K562 (cell line): ENCODE measurements around the gene CPSF4. TPM values are rescaled to one million over a fixed set of nuclear protein-coding genes. Genes with fewer than 3 reads are reported as not detected.

Experiments used
- ATAC-seq: fragments of 200-7000 bp; cut with Tn5 transposase; 3 replicates; pipeline ENCODE4 v1.9.1; 2020; ENCODE audit warnings: moderate library complexity
- BruUV-seq: library from RNA; stranded (reverse); fragments of 400-500 nt; replicated peaks from 2 replicates; lab custom pipeline; 2021; lab: Mats Ljungman, UMichigan
- CTCF ChIA-PET: fragments of 300-600 bp; formaldehyde crosslinking; extraction: SDS; loops from one replicate; lab custom pipeline; 2021; ENCODE audit warnings: low intra/inter-chr PET ratio; lab: Yijun Ruan, JAX
- POLR2A ChIA-PET: fragments of 300-600, 350-650 bp; sonication (Branson Sonifier 250); formaldehyde crosslinking; extraction: SDS; loops from one replicate; lab custom pipeline; 2021; ENCODE audit warnings: antibody characterized with exemption, inconsistent platforms; lab: Yijun Ruan, JAX
- DNase-seq, 4 experiments: peaks; one replicate each; pipeline versions ENCODE4 v3.0.0 to v3.0.0-alpha.2; 2011 to 2018; ENCODE audit warnings: low spot score in 3 of 4, mixed read lengths in 3 of 4; ENCODE audit errors: extremely low read depth in 1 of 4
- FAIRE-seq: peaks from 2 replicates; lab custom pipeline; 2011; peaks lifted over from hg19 to GRCh38; lab: Jason Lieb, UNC
- H2AFZ ChIP-seq: 2 replicates; pipeline ENCODE4 v1.6.0; 2011; ENCODE audit warnings: low read depth, low read length, control low read depth, inconsistent platforms
- H3K27ac ChIP-seq: fragments of 200-600 bp; 3 replicates; pipeline ENCODE4 v1.8.0; 2011; ENCODE audit warnings: low read depth, mild to moderate bottlenecking, control low read depth, inconsistent platforms, low read length, moderate library complexity, mixed read lengths; ENCODE audit errors: extremely low read depth
- H3K27me3 ChIP-seq, 2 experiments: fragments of 300-600 bp in 1 of 2; 2 replicates in 1 of 2; 3 replicates in 1 of 2; pipeline versions ENCODE4 v1.6.0 to v1.8.0; 2011; ENCODE audit warnings: inconsistent platforms in 2 of 2, low read length in 2 of 2, mild to moderate bottlenecking in 1 of 2, mixed read lengths in 1 of 2, moderate library complexity in 1 of 2; ENCODE audit not compliant: control insufficient read depth in 2 of 2, insufficient read depth in 2 of 2
- H3K36me3 ChIP-seq: fragments of 300-600 bp; 3 replicates; pipeline ENCODE4 v1.8.0; 2011; ENCODE audit warnings: mild to moderate bottlenecking, low read length, inconsistent platforms; ENCODE audit not compliant: control insufficient read depth, insufficient read depth
- H3K4me1 ChIP-seq, 2 experiments: fragments of 200-600 bp in 1 of 2; replicated peaks in 1 of 2; 2 replicates in 1 of 2; 3 replicates in 1 of 2; pipeline versions ENCODE4 v1.5.1 to v1.8.0; 2011; ENCODE audit warnings: inconsistent platforms in 2 of 2, low read length in 2 of 2, mild to moderate bottlenecking in 1 of 2, mixed read lengths in 1 of 2, moderate library complexity in 1 of 2; ENCODE audit not compliant: control insufficient read depth in 2 of 2, insufficient read depth in 2 of 2
- H3K4me2 ChIP-seq: 2 replicates; pipeline ENCODE4 v1.6.1; 2011; ENCODE audit warnings: low read length, control low read depth, inconsistent platforms, mixed read lengths; ENCODE audit not compliant: insufficient read depth
- H3K4me3 ChIP-seq: fragments of 200-600 bp; sonication (generic), shearing (Covaris generic); 2 replicates; pipeline ENCODE4 v1.5.1; 2016; ENCODE audit warnings: control low read depth, inconsistent platforms
- H3K79me2 ChIP-seq: fragments of 200-600 bp; 3 replicates; pipeline ENCODE4 v1.8.0; 2011; ENCODE audit warnings: low read length, inconsistent platforms; ENCODE audit not compliant: control insufficient read depth, insufficient read depth
- H3K9ac ChIP-seq, 2 experiments: 2 replicates each; pipeline versions ENCODE4 v1.6.0 to v1.6.1; 2011; ENCODE audit warnings: low read depth in 2 of 2, low read length in 2 of 2, control low read depth in 1 of 2, inconsistent platforms in 1 of 2, mild to moderate bottlenecking in 1 of 2, mixed read lengths in 1 of 2; ENCODE audit not compliant: insufficient read depth in 1 of 2
- H3K9me1 ChIP-seq: one replicate; pipeline ENCODE4 v1.6.0; 2011; ENCODE audit warnings: inconsistent platforms, mild to moderate bottlenecking, low read length, moderate library complexity; ENCODE audit not compliant: control insufficient read depth, insufficient read depth
- H3K9me3 ChIP-seq: replicated peaks from 2 replicates; pipeline ENCODE4 v1.5.1; 2011; ENCODE audit warnings: low read depth, low read length, inconsistent platforms; ENCODE audit not compliant: control insufficient read depth, insufficient read depth
- H4K20me1 ChIP-seq: replicated peaks from 2 replicates; pipeline ENCODE4 v1.6.1; 2011; ENCODE audit warnings: low read length, inconsistent platforms, mixed read lengths; ENCODE audit not compliant: control insufficient read depth, insufficient read depth
- EZH2 ChIP-seq: IDR thresholded peaks from 2 replicates; pipeline ENCODE4 v1.6.1; 2012; ENCODE audit warnings: low read depth, mild to moderate bottlenecking, inconsistent platforms, low read length, borderline replicate concordance
- NFATC3 ChIP-seq: fragments of 450-650 bp; IDR thresholded peaks from 2 replicates; pipeline ENCODE4 v1.6.1; 2017; ENCODE audit warnings: mild to moderate bottlenecking
- NFIC ChIP-seq: fragments of 450-650 bp; IDR thresholded peaks from 2 replicates; pipeline ENCODE4 v1.6.1; 2017; ENCODE audit warnings: mild to moderate bottlenecking, inconsistent platforms
- TOE1 ChIP-seq, 2 experiments: fragments of 450-650 bp in 1 of 2; sonication (generic) in 1 of 2; formaldehyde crosslinking in 1 of 2; IDR thresholded peaks; 2 replicates each; pipeline versions ENCODE4 v1.7.1 to v1.8.0; 2016 to 2022; ENCODE audit warnings: borderline replicate concordance in 2 of 2, mild to moderate bottlenecking in 2 of 2, antibody characterized with exemption in 1 of 2, inconsistent platforms in 1 of 2, low read depth in 1 of 2, missing genetic modification reagents in 1 of 2, moderate library complexity in 1 of 2
- ZNF121 ChIP-seq: sonication (generic); formaldehyde crosslinking; conservative IDR thresholded peaks from 2 replicates; pipeline ENCODE4 v1.8.0; 2022; ENCODE audit warnings: missing genetic modification reagents
- WGBS: fragments of 100-300 bp; shearing (Covaris generic); methylation state at CpG from one replicate; pipeline ENCODE4 v1.1.6; 2016; ENCODE audit warnings: low coverage, mixed read lengths; ENCODE audit not compliant: insufficient coverage; ENCODE audit errors: missing lambda C conversion rate; 5-methylcytosine and 5-hydroxymethylcytosine counted together
- in situ Hi-C: fragments of 300-500 bp; cut with MboI; formaldehyde crosslinking; loops from 4 replicates; pipeline ENCODE4 v1.15.0; 2018; ENCODE audit warnings: inconsistent platforms, mixed read lengths
- intact Hi-C: fragments of 100-400 bp; cut with micrococcal nuclease; formaldehyde crosslinking; loops from 2 replicates; pipeline ENCODE4 v1.14.2; 2022
- polyA plus RNA-seq, 8 experiments: library from polyadenylated mRNA; depleted of rRNA in 4 of 8; stranded (reverse) in 5 of 8; unstranded in 3 of 8; fragments of >200 nt; fragmentation: Nextera tagmentation in 2 of 8; fragmentation: Illumina TruSeq in 1 of 8; extraction: Ambion mirVana in 2 of 8; extraction: Trizol in 1 of 8; gene quantifications; 2 replicates each; pipeline versions ENCODE4 v1.2.1 to v1.2.3, GENCODE V29; 2011 to 2014; ENCODE audit warnings: inconsistent platforms in 1 of 8, missing spikeins in 1 of 8
- total RNA-seq, 7 experiments: library from RNA; depleted of rRNA in 6 of 7; stranded (reverse); fragments of >200 nt in 6 of 7; fragmentation: Illumina TruSeq in 2 of 7; extraction: Trizol in 2 of 7; gene quantifications; 2 replicates each; pipeline versions ENCODE4 v1.2.1 to v1.2.3, GENCODE V29; 2011 to 2021; ENCODE audit warnings: low replicate concordance in 1 of 7

CPSF4 gene
- total and polyA plus RNA-seq, 9 of the 15 experiments (the other 6 are each of a cell fraction or from before 2014, with no cell fraction given), result 16.9 to 118 (median 71.7) TPM

GRCh38 chr7:99428972-99429566 is 9.7 kb upstream of the CPSF4 start:
- WGBS, result 85% methylated on average over 9 of the region's 10 CpGs
- DNase-seq (no peak), FAIRE-seq (no peak), ATAC-seq (no peak; the same call in 2 of the 3 replicates)
- Histone ChIP-seq H3K9me3 (no peaks in the 10 kb centered on the region), H3K9ac (no peak overlapping the region; a peak in 1 of 4 replicates), H3K9me1 (no peaks in the 10 kb centered on the region), H3K27me3 (no peaks in the 10 kb centered on the region), H3K36me3 (peaks cover 72% of the 10 kb centered on the region; the same call in 2 of the 3 replicates), H3K4me1 (peaks cover 0 to 12% of the 10 kb centered on the region in 2 experiments; a peak in 1 of 5 replicates), H3K27ac (no peak overlapping the region), H3K4me2 (no peak overlapping the region), H3K4me3 (no peak overlapping the region), H3K79me2 (no peaks in the 10 kb centered on the region), H4K20me1 (no peaks in the 10 kb centered on the region), H2AFZ (no peak overlapping the region)
- CTCF ChIA-PET, result no interaction called here
- no TSS peak for BruUV-seq
- in situ Hi-C loops, result no loop called here
- POLR2A ChIA-PET, result interaction anchor here (1.7 to 1.8 kb wide), 2 partner anchors 9 to 20 kb away, joined by 10 to 12 read pairs; partner anchors contain the start of genes BUD31 and PDAP1
- intact Hi-C loops, result no loop called here
- TF ChIP-seq NFATC3 (no peak), EZH2 (no peak), TOE1 (IDR thresholded peaks at IDR 0.05; ENCODE audit: borderline replicate concordance) (no peak), TOE1 (CRISPR knock-in tag; IDR thresholded peaks at IDR 0.05; ENCODE audit: borderline replicate concordance, low read depth) (no peak), NFIC (no peak), ZNF121 (0 out of 2 replicates have a peak, but pooled peaks have one; percentile 20)
